Body of pancreas (tissue), 4 donors: ENCODE data around the gene TMCO4. TPM values are rescaled to one million over a fixed set of nuclear protein-coding genes. Genes with fewer than 3 reads are reported as not detected.
A peak's percentile ranks its signal among the peaks of the same experiment; 100 is the strongest.

Source experiments
- ATAC-seq: fragments of 150-250 bp; one replicate; pipeline ENCODE4 v1.9.1; 2016
- DNase-seq, 4 donors: peaks; one replicate each; pipeline ENCODE4 v3.0.0-alpha.2; 2019
- H3K27ac ChIP-seq, 4 donors: fragments of 200-600 bp; sonication (generic); 1 replicate in 3 of 4; 2 replicates in 1 of 4; pipeline versions ENCODE4 v1.5.1 to v1.6.1; 2016 to 2019; ENCODE audit warnings: mild to moderate bottlenecking in 1 of 4, mixed read lengths in 1 of 4, moderate library complexity in 1 of 4
- H3K27me3 ChIP-seq, 2 donors: fragments of 200-600 bp; sonication (generic); one replicate each; pipeline ENCODE4 v1.6.0; 2016; ENCODE audit warnings: mild to moderate bottlenecking in 1 of 2
- H3K36me3 ChIP-seq, 2 donors: fragments of 200-600 bp; sonication (generic); replicated peaks in 1 of 2; 2 replicates each; pipeline ENCODE4 v1.5.1; 2016; ENCODE audit warnings: low read depth in 2 of 2; ENCODE audit not compliant: insufficient read depth in 1 of 2
- H3K4me1 ChIP-seq: fragments of 200-600 bp; sonication (generic); one replicate; pipeline ENCODE4 v1.6.0; 2016
- H3K4me3 ChIP-seq, 2 donors: fragments of 200-600 bp; sonication (generic); 1 replicate in 1 of 2; 2 replicates in 1 of 2; pipeline ENCODE4 v1.5.1; 2016 to 2019
- H3K9me3 ChIP-seq, 3 donors: fragments of 200-600 bp; sonication (generic); 1 replicate in 2 of 3; 2 replicates in 1 of 3; pipeline ENCODE4 v1.5.1; 2016
- CTCF ChIP-seq, 7 experiments: fragments of 450-650 bp in 4 of 7; fragments of 200-600 bp in 3 of 7; sonication (generic) in 3 of 7; IDR thresholded peaks; one replicate each; pipeline ENCODE4 v1.5.1; 2016 to 2019; ENCODE audit warnings: antibody characterized with exemption in 7 of 7
- POLR2A ChIP-seq, 3 donors: fragments of 450-650 bp; IDR thresholded peaks; one replicate each; pipeline ENCODE4 v1.6.1; 2016; ENCODE audit warnings: antibody characterized with exemption in 3 of 3, mild to moderate bottlenecking in 2 of 3
- WGBS, 2 donors: methylation state at CpG; one replicate each; pipeline ENCODE4 v1.1.5; 2017; 5-methylcytosine and 5-hydroxymethylcytosine counted together
- intact Hi-C: fragments of 100-400 bp; cut with DNase I; formaldehyde crosslinking; loops from one replicate; pipeline ENCODE4 v1.15.1; 2023
- total RNA-seq, 2 donors: library from RNA; depleted of rRNA; stranded (reverse); fragments of >200 nt; gene quantifications; one replicate each; pipeline ENCODE4 v1.1.0, GENCODE V29; 2016

TMCO4 gene
- total RNA-seq, 2 donors from 2014 or later = 31.3 to 36.3 TPM

GRCh38 chr1:19811206-19811851 lies 11.6 kb upstream of the TMCO4 start:
- no peaks in the 10 kb centered on the region for H3K9me3 ChIP-seq
- no peak overlapping the region for H3K4me3 ChIP-seq
- ATAC-seq (no peak), DNase-seq (peak; percentile 65 to 76 (median 70))
- WGBS, 2 donors = 26 to 33% methylated on average over 5 of the region's 5 CpGs
- H3K27me3 ChIP-seq = no peaks in the 10 kb centered on the region
- H3K36me3 ChIP-seq = no peaks in the 10 kb centered on the region
- H3K4me1 ChIP-seq = peaks cover 46% of the 10 kb centered on the region
- intact Hi-C loops = no loop called here
- peak overlapping the region in 3 of 4 donors; percentile 50 to 97 (median 96) for H3K27ac ChIP-seq
- TF ChIP-seq CTCF (IDR thresholded peaks at IDR 0.05) (peak; percentile 27 to 62 (median 59)), POLR2A (IDR thresholded peaks at IDR 0.05) (peak in 2 of 3 donors; percentile 17)

- TF ChIP-seq CTCF (IDR thresholded peaks at IDR 0.05) (no peak), POLR2A (IDR thresholded peaks at IDR 0.05) (no peak)
- peak overlapping the region in 1 of 4 donors; percentile 27 for H3K27ac ChIP-seq
- H3K36me3 ChIP-seq = no peaks in the 10 kb centered on the region
- no peaks in the 10 kb centered on the region for H3K9me3 ChIP-seq
- no peak for ATAC-seq
- intact Hi-C loops = no loop called here
- 52 to 64% methylated on average over 11 to 13 of the region's 13 CpGs for WGBS, 2 donors
- peaks cover 31% of the 10 kb centered on the region for H3K4me1 ChIP-seq
- DNase-seq = peak; percentile 51 to 75 (median 64)
- no peak overlapping the region for H3K4me3 ChIP-seq
- no peaks in the 10 kb centered on the region for H3K27me3 ChIP-seq
Observed at GRCh38 chr1:19809044-19809750, 9.5 kb upstream of the TMCO4 start.

- DNase-seq (no peak), ATAC-seq (no peak)
- no peak for TF ChIP-seq POLR2A (IDR thresholded peaks at IDR 0.05)
- TF ChIP-seq CTCF (IDR thresholded peaks at IDR 0.05) = no peak
- peaks cover 31% of the 10 kb centered on the region for H3K4me1 ChIP-seq
- no peaks in the 10 kb centered on the region for H3K27me3 ChIP-seq
- H3K36me3 ChIP-seq = no peaks in the 10 kb centered on the region
- no peaks in the 10 kb centered on the region for H3K9me3 ChIP-seq
- intact Hi-C loops = no loop called here
- H3K27ac ChIP-seq = no peak overlapping the region
- WGBS, 2 donors = 84 to 86% methylated on average over 7 of the region's 7 CpGs
- no peak overlapping the region for H3K4me3 ChIP-seq
Observed at GRCh38 chr1:19808351-19808750, 8.6 kb upstream of the TMCO4 start.

GRCh38 chr1:19804831-19805251 lies 5.1 kb upstream of the TMCO4 start:
- Histone ChIP-seq H3K36me3 (no peaks in the 10 kb centered on the region), H3K9me3 (no peaks in the 10 kb centered on the region), H3K27ac (no peak overlapping the region), H3K27me3 (no peaks in the 10 kb centered on the region), H3K4me1 (peaks cover 21% of the 10 kb centered on the region), H3K4me3 (no peak overlapping the region)
- intact Hi-C loops = no loop called here
- DNase-seq (no peak), ATAC-seq (no peak)
- TF ChIP-seq POLR2A (IDR thresholded peaks at IDR 0.05) = no peak
- no peak for TF ChIP-seq CTCF (IDR thresholded peaks at IDR 0.05)
- 69 to 77% methylated on average over 6 of the region's 6 CpGs for WGBS, 2 donors
